Heart left ventricle (tissue), 13 donors: ENCODE measurements around the gene DENND1B.

Experiments
- POLR2A ChIP-seq, 2 donors: fragments of 450-650 bp; IDR thresholded peaks; one replicate each; pipeline ENCODE4 v1.6.1; 2017; ENCODE audit warnings: antibody characterized with exemption in 2 of 2, mild to moderate bottlenecking in 2 of 2, moderate library complexity in 2 of 2
- TF ChIP-seq, protein P1 (sequence below), 12 donors: fragments of 200-600 bp; sonication (generic) in 4 of 12; IDR thresholded peaks; one replicate each; pipeline versions ENCODE4 v1.5.0 to v1.8.0; 2018 to 2022; ENCODE audit warnings: antibody characterized with exemption in 12 of 12, mild to moderate bottlenecking in 5 of 12
- donor health status: ischemic (EF 13 %, LVEDD 7.1; RV severe dilation, severe dysfunction).
- donor health status: DM: no; HTN: yes; CAD: no.
- donor health status: DM: no; HTN: no; CAD: no.
- donor health status: ischemic (EF 25% LVEDD 6.9; RV normal size, moderate dysfunction).
- donor health status: ischemic (EF 25% LVEDD 5.7; RV mildly dilated, moderate dysfunction).
- donor health status: ischemic (EF 35%, LVEDD 5.7; RV mildly dilated, moderate dysfunction).
- donor health status: nonischemic (EF 11% LVEDD 7.7; RV severe dilation, severe dysfunction).
- donor health status: DM: yes; HTN: yes; CAD: no.
- donor health status: PGD.
- donor health status: ischemic (EF 29% LVEDD 5.4; RV normal size, mild dysfunction).
- donor health status: nonischemic (EF 23%, LVEDD 6.1; RV moderate dilation, normal function).

GRCh38 chr1:197692965-197693364 lies 82.3 kb downstream of the DENND1B start:
- TF ChIP-seq, protein P1, sequence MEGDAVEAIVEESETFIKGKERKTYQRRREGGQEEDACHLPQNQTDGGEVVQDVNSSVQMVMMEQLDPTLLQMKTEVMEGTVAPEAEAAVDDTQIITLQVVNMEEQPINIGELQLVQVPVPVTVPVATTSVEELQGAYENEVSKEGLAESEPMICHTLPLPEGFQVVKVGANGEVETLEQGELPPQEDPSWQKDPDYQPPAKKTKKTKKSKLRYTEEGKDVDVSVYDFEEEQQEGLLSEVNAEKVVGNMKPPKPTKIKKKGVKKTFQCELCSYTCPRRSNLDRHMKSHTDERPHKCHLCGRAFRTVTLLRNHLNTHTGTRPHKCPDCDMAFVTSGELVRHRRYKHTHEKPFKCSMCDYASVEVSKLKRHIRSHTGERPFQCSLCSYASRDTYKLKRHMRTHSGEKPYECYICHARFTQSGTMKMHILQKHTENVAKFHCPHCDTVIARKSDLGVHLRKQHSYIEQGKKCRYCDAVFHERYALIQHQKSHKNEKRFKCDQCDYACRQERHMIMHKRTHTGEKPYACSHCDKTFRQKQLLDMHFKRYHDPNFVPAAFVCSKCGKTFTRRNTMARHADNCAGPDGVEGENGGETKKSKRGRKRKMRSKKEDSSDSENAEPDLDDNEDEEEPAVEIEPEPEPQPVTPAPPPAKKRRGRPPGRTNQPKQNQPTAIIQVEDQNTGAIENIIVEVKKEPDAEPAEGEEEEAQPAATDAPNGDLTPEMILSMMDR (IDR thresholded peaks at IDR 0.05): peak in 6 of 12 donors; percentile 16 to 39 (median 24)
- no peak for TF ChIP-seq POLR2A (IDR thresholded peaks at IDR 0.05)
